Subcutaneous adipose tissue (tissue), 4 donors: Measurements from ENCODE around the gene CTDSPL. TPM values are rescaled to one million over a fixed set of nuclear protein-coding genes. Genes with fewer than 3 reads are reported as not detected.

ENCODE experiments used
- CTCF ChIP-seq: fragments of 450-650 bp; IDR thresholded peaks from one replicate; pipeline ENCODE4 v1.5.1; 2016; ENCODE audit warnings: low read depth, mild to moderate bottlenecking, control low read depth, antibody characterized with exemption, moderate library complexity
- total RNA-seq, 4 donors: library from RNA; depleted of rRNA; stranded (reverse); fragments of >200 nt; gene quantifications; one replicate each; pipeline ENCODE4 v1.1.0, GENCODE V29; 2016

The CTDSPL gene
- total RNA-seq, 4 donors from 2014 or later: 29.0 to 34.8 (median 30.1) TPM

- TF ChIP-seq CTCF: no peak
These were observed 28.8 kb downstream of the CTDSPL start for GRCh38 chr3:37890522-37890921.

- TF ChIP-seq CTCF: no peak
These were observed 29.5 kb downstream of the CTDSPL start for GRCh38 chr3:37891227-37891626.

GRCh38 chr3:37892927-37893600, 31.4 kb downstream of the CTDSPL start:
- no peak for TF ChIP-seq CTCF

GRCh38 chr3:37896827-37897226, 35.1 kb downstream of the CTDSPL start:
- no peak for TF ChIP-seq CTCF

GRCh38 chr3:37897763-37898162, 36.1 kb downstream of the CTDSPL start:
- TF ChIP-seq CTCF: no peak

- TF ChIP-seq CTCF: no peak
These were observed 36.7 kb downstream of the CTDSPL start for GRCh38 chr3:37898424-37898823.

- no peak for TF ChIP-seq CTCF
These were observed 37.5 kb downstream of the CTDSPL start for GRCh38 chr3:37899101-37899707.
